GM19238 (cell line): ENCODE data around the gene NECTIN1.
A peak's percentile ranks its signal among the peaks of the same experiment; 100 is the strongest.

Experiments used
- DNase-seq: peaks from one replicate; pipeline ENCODE4 v3.0.0; 2011; ENCODE audit warnings: low spot score; ENCODE audit not compliant: insufficient read length

The NECTIN1 gene

DNA sequence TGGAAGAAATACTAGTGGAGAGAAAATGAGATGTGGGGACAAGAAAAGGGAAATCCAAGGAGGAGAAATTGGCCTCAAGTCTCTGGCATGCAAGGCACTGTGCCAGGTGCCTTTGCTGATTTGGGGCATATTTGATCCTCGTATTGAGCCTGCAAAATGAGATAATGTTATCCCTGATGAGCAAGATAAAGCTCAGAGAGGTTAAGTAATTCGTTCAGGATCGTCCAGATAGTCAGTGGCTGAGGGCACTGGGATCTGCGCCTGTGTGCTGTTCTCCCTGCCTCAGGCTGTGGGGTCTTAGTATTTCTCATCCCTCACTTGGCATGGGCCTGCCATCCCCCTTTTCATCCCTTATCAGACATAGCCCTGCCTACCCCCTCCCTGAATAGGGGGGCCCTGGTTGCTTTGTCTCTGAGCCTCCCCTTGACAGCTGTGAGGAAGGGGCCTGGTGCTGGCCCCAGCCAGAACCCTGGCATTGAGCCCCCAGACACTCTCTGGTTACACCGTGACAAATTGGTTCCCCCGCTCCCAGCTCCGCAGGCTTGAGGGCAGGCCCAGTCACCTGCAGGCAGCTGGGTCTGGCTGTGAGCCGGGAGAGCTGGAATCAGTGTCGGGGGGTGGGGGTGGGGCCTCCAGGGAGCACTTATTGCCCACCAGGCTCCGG is 85.7 kb downstream of the NECTIN1 start:
- no peak for DNase-seq

DNA sequence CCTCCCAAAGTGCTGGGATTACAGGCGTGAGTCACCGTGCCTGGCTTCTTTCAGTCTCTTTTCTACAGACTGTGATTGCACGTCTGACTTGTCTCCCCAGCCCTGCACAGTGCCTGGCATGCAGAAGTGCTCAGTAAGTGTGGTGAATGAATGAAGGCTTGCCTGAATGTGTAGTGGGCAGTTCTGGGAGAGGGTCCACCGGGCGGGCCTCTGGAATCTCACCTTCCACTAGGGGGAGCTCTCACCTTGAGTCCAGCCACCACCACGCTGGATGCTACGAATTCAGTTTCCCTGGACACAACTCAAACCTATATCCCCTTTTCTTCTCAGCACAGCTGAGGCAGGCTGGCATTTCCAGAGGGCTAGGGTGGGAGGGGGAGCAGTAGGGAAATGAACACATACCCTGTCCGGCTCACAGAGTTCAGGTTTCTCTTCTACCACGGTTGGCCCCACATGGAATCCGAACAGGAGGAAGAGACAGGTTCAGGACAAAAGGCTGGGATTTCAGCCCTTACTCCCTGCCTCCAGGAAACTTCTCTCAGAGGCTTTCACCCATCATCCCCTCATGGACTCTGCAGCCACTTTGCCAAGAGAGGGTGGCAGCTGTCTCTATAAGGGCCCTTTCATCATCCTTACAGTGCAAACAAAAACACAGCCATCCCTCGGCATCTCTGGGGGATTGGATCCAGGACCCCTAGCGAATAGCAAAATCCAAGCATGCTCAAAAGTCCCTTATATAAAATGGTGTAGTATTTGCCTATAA is 86.8 kb downstream of the NECTIN1 start:
- no peak for DNase-seq

DNA sequence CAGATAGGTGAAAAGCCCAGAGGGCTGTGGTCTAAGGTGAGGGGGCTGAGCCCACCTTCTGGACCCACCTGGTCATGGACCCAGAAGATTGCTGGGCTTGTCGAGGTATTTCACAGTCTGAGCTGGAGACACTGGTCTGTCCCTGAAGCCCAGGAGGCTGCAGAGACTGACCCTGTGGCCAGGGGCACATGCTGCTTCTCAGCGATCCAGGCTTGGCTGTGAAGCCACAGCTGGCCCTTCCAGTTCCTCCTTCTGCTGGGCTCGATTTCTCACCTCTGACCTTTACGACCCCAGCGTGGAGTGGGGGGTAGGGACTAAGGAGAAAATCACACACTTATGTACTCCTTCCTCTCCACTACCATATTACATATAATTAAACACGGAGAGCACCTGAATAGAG is 88.5 kb downstream of the NECTIN1 start:
- no peak for DNase-seq

DNA sequence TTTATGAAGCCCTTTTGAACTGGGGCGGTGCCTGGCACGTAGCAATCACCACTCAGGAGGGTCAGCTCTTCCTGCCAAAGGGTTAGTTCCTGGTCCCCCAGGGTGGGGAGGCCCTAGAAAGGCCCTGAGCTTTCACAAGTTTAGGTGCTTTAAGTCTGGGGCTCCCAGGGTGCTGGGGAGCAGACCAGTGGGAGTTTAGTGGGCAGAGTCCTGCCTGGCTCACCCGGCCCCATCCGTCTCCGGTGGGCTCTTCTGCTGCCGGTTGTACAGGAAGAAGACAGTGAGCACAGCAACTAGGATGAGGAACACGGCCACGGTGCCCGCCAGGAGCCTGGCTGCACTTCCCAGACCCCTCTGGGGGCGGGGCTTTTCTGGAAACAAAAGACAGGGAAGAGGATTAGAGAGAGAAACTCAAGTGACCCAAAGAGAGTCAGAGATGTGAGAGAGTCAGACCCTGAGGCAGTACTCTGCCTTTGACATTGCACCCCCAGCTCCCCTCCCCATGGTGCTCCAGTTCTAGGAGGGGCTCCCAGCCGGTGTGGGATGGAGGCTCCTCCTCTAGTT is 89.3 kb downstream of the NECTIN1 start:
- no peak for DNase-seq

DNA sequence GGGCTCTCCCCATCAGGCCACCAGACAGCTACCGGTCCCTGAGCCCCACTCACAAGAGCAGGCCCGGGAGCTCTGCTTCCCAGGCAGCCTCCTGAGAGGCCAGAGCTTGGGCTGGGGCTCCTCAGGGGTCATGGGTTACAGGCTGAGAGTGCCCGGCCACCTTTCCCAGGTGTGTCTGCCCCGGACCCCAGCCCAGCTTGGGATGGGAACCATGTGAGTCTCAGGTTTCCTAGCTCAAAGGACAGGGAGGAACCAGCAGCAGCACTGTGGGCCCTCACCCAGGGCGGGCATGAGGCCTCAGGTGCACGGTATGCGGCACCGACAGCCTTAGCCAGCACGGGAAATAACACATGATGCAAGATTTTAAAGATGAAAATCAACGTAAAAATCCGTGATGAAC is 90.1 kb downstream of the NECTIN1 start:
- DNase-seq, result no peak

DNA sequence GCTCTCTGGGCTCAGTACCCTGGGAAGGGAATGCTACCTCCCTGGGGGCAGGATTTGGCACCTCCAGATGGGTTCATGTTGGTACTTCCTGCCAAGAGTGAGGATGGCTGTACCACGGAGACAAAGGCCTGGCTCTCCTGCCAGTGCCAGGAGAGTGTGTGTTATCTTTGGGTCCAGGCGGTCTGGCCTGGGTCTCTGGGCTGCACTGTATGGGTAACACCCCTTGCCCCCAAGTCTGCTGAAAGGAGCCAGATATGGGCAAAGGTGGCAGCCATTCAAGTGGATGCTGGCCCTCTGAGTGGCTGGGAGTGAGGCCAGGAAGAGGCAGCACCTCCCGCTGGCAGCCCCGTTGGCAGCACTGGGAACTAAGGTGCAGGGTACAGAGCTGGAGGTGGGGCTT is 91.5 kb downstream of the NECTIN1 start:
- DNase-seq, result no peak

DNA sequence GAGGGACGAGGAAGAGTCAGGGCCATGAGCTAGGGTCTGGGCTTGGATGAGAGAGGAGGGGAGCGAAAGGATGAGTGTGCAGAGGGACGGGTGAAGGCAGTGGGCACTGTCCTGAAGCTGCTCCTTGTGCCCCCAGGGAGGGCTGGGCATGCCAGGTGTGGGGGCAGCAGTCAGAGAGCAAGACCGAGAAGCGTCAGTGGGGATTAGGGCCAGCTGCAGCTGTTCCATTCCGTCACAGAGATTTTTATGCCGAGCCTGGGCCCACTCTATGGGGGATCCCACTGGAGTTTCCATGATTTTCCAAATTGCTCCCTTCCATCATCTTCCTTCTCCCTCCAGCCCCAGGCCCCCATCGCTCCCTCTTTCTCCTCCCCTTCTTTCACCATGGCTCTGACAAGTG is 93.2 kb downstream of the NECTIN1 start:
- DNase-seq, result no peak

DNA sequence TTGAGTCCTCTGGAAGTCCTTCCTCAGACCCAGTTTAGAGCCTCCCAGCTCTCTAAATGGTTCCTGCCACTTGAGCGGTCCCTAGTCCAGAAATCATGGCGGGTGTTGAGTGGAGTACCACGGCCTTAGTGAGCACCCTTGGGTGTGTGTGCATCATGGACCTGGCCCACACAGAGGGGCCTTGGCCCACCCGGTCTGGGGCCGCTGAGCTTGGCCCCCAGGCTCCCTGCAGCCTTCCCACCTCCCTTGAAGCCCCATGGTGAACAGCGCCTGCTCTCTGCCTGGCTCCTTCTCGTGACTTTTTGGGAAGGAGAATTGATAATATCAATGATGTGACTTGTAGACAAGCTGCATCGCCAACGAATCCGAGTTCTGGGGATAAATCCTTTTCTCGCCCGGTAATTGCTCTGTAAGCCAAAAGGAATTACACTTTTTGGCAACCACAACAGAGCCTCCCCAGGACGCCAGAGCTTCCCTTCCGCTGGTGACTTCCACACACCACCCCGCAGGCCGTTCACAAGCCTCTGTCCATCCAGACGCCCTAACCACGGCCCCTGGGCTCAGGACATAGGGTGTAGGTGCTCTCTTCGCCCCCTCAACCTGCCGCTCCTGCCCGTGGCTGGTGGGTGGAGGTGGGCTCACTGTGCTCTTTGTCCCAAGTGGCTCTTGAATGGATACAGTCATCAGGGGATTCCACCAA is 93.8 kb downstream of the NECTIN1 start:
- no peak for DNase-seq

DNA sequence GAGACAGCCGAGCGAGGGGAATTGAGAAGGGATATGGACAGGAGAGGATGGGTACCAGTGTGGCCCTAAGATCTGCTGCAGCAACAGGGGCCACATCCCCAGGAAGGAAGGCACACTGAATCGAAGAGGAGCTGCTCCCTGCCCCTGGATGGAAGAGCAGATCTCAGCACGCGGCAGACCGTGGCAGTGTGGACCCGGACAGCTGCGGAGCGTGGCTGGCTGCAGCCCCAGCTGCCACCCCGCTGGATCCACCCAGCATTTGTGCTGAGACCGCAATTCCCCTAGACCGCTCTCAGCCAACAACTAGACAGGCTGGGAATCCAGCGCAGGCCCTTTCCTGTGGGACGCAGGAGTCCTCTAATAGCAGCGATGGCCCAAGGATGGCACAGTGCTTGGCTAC is 94.7 kb downstream of the NECTIN1 start:
- DNase-seq, result no peak

DNA sequence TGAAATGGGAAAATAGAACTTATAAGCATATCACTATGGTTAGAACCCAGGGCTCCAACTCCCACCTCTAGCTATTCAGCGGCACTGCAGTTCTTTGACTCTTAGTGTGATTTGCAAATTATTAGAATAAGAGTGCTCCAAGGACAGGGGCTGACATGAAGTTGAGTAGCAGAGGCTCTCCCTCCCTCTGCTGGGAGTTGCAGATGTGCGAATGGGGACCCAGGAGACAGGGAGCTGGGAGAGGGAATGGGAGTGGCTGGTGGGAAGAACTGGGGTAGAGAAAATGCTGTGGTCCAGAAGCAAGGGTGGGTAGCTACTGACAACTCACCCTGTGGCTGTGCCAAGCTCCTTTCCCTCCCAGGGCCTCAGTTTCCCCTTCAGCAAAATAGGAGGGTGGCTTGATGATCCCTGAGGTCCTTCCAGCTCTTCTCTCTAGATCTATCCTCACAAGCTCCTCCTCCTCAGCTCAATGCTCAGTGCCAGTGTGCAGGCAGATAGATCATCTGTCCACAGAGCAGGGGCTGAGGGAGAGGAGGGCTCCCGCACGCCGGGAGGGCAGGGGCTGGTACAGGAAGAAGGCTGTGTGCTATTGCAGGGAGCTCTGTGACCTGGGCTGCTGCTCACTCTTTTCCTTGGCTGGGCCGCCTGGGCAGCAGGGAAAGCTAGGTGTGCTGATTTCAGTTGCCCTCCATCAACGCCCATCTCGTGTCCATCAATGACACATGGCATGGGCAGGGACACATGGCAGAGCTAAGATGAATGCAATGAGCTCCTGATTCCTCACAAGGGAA is 99.0 kb downstream of the NECTIN1 start:
- no peak for DNase-seq

DNA sequence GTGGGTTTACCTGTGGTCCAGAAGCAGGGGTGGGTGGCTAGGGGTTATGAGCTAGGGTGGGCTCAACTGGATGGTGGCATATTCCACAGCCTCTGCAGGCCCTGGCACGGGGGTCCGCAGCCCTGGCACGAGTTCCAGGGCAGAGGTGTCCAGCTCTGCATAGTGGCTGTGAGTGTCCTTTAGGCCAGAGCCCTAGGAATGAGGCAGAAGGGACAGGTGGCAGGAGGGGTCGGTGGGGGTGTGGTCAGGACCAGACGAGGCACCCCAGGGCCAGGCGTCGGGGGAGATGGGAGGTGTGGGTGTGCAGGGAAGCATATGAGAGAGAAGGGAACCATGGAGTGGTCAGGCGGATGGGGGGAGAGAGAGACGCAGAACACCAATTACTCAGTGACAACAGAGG is 99.9 kb downstream of the NECTIN1 start:
- DNase-seq, result no peak

DNA sequence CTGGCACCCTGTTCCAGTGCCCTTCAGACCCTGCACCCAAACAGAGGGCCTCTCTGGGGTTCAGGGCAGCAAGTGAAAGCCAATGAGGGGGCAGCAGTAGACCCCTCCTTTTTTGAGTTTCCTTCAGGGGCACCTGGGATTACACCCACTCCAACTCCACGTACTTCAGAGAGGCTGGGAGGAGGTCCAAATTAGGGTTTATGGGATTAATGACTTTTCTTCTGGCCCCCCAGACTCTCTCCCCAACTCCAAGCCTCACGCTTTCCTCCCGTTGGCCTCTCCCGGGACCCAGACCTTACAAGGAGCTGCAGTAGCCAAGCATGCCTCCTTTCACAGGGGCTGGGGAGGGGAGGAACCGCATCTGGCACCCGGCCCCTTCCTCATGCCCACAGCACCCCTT is 101.7 kb downstream of the NECTIN1 start:
- DNase-seq, result no peak

DNA sequence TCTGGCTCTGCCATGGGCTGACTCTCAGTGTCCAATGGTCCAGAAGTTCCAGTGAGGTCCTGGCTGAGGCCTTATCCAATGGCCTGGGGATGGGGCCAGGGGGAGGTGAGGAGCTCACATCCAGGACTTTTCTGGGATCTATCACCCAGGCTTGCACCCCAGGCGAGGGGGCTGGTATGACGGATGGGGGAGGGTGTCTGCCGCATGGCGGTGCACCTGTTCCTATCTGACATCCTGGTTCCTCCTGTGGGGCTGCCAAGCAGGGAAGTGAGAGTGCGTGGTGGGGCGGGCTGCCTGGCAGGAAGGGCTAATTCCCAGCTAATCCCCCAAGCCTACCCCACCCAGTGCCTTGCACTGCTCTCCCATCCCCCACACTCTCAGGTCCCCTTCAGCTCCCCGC is 102.1 kb downstream of the NECTIN1 start:
- no peak for DNase-seq

DNA sequence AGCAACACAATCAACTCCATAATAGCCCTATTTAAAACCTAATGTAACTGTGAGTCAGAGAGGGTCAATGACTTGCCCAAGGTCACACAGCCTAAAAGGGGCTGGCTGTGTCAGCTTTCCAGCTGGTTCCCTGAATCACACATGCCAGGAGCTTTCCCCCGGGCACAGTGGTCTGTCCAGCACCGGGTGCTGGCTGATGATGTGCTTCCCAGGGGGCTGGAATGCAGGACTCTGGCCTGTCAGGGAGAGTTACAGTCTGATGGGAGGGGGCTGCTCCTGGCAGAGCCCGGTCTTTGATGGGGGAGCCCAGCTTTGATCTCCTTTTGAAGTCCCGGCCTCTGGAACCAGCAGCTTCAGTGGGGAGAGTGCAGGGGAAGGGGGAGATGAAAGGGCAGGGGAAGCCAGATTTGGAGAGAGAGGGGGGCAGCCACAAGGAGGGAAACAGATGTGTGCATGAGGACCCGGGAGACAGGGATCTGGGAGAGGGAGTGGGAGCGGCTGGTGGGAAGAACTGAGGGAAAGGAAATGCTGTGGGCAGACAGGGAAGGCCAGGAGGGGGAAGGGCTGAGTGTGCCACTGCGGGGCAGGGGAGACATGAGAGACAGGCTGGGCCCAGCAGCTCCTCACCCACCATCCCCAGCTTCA is 102.7 kb downstream of the NECTIN1 start:
- DNase-seq, result no peak

DNA sequence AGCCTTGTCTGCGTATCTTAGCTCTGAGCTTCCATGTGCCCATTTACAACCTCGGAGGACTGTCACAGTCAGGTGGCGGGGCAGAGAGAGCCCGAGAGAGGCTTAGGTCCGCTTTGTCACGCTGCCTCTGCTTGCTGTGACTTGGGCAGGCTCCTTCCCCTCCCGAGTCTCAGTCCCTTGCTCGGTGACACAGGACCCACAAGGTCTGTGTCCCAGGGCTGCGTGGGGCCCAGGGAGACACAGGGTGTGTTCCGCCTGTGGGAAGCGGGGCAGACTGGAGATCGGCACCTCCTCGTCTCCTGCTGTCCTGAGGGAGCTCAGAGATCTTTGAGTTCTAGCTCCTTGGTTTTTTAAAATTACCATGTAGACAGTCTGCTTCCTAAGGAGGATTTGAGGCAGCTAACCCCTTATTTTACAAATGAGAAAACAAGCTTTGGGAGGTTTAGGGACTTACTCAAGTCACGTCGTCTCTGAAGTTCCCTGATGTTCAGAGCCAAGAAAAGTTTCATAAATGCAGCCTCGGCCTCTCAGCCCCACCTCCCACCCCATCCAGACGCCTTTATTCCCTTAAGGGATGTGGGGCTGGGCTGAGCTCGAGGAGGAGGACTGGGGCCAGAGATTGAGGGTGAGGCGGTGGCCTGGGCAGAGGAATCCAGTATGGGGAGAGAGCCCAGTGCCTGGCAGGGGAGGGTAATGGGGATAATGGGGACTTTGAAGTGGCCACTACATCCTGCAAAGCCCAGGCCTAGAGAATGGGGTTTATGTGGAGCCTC is 103.6 kb downstream of the NECTIN1 start:
- no peak for DNase-seq

DNA sequence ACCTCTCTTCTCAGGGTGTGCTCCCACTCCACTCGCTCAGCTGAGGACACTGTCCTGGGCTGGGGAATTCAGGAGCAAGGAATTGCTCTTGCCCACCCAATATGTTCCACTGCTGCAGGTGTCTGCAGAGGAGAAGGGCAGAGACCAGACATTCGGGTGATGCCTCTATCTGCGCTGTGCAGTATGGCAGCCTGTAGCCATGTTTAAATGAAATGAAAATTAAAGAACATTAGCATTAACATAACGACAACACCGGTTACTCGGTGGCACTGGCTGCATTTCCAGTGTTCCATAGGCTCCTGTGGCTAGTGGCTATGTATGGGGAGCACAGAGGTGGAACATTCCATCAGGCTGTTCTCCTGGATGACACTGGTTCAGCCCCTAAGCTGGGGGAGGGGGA is 104.4 kb downstream of the NECTIN1 start:
- no peak for DNase-seq

DNA sequence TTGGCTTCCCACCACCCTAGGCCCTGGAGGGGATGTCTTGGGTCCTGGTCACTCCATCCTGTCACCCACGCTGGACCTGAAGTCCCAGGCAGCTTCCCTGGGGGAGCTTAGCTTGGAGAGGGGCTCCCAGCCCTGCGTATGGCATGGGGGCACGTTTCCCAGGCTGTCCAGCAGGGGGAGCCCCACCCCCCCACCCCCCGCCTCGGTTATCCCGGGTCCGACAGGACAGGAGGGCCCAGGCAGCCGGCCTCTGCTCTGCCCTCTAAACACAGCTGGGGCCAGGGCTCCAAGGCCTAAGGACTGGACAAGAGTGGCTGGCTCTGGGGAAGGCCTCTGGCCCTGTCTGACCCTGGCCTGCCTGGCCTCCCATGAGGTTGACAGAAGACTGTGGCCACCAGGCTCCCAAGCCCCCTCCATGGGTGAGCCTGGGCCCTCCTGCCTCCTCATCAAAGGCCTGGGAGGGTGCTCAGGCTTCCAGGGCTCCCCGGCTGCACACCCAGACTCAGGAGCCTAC is 104.8 kb downstream of the NECTIN1 start:
- DNase-seq, result peak; percentile 59

DNA sequence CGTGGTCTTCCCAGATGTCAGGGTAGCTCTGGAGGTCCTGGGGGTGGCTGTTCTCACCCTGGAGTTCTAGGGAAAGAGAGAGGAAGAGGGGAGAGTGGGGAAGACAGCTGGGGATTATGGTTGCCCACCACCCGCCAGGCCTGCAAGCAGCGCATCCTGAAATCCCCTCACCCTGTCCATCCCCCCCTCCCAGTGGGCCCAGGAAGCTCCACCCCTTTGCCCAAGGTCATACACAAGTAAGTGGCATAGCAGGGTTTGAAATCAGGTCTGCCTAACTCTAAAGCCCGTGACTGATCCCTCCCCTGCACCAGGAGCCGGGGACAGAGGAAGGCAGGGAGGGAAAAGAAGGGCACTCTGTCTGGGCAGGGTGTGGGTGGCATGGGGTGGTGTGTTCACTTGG is 105.3 kb downstream of the NECTIN1 start:
- no peak for DNase-seq

DNA sequence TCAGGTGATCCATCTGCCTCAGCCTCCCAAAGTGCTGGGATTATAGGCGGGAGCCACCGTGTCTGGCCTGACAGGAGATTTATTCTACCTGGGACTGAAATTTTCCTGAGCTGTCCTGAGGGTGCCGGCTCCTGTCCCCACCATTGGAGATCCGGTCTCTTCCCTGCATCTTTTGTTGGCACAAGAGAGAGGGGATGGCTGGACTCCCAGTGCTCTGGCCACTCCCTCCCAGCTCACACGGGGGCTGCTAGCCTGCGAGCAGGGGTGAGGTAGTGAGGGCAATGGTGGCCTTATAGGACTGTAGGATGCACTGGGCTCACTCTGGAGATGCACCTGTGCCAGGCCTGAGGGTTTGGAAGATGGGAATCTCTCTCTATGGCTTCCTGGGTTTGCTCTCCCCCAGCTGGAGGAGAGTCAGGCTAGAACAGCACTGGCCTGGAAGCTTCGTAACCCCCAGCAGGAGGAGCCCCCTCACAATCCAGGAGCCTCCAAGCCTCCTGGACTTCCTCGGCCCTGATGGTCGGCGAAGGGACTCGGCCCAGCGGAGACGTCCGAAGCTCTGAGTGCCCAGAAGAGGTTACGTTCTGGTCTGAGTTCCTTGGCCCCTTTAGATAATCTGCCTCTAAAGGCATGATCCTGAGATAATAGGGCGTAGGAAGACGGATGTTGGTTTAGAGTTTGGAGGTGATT is 106.4 kb downstream of the NECTIN1 start:
- DNase-seq, result no peak
